H1 (cell line): ENCODE results near the gene WASL. TPM values are rescaled to one million over a fixed set of nuclear protein-coding genes. Genes with fewer than 3 reads are reported as not detected.

Experiments used
- CTCF ChIA-PET: fragments of 300-600 bp; sonication (Branson Sonifier 250); formaldehyde crosslinking; loops from one replicate; lab custom pipeline; 2021; ENCODE audit not compliant: partially characterized antibody; lab: Charles Lee
- POLR2A ChIA-PET: fragments of 300-600 bp; sonication (Branson Sonifier 250); formaldehyde crosslinking; loops from one replicate; lab custom pipeline; 2021; ENCODE audit warnings: inconsistent platforms; ENCODE audit not compliant: partially characterized antibody; lab: Charles Lee
- DNase-seq, 2 experiments: peaks; one replicate each; pipeline versions ENCODE4 v3.0.0 to v3.0.0-alpha.2; 2010 to 2022; ENCODE audit warnings: low spot score in 2 of 2, low read depth in 1 of 2, mixed read lengths in 1 of 2
- FAIRE-seq: peaks from 2 replicates; lab custom pipeline; 2011; peaks lifted over from hg19 to GRCh38; lab: Jason Lieb, UNC
- H2AFZ ChIP-seq: 2 replicates; pipeline ENCODE4 v1.8.1; 2012; ENCODE audit warnings: low read length, inconsistent platforms
- H2AK5ac ChIP-seq: 2 replicates; pipeline ENCODE4 v1.6.1; 2013; ENCODE audit warnings: low read depth, low read length
- H2BK120ac ChIP-seq: replicated peaks from 2 replicates; pipeline ENCODE3; 2013; ENCODE audit warnings: low read depth, low read length, inconsistent platforms
- H2BK12ac ChIP-seq: 2 replicates; pipeline ENCODE4 v1.6.1; 2013; ENCODE audit warnings: low read depth, low read length
- H2BK15ac ChIP-seq: 2 replicates; pipeline ENCODE4 v1.6.1; 2013; ENCODE audit warnings: low read length
- H2BK20ac ChIP-seq: 2 replicates; pipeline ENCODE4 v1.6.1; 2013; ENCODE audit warnings: low read length
- H2BK5ac ChIP-seq: 2 replicates; pipeline ENCODE4 v1.6.1; 2013; ENCODE audit warnings: low read depth, low read length
- H3K14ac ChIP-seq: 2 replicates; pipeline ENCODE4 v1.6.1; 2013; ENCODE audit warnings: inconsistent platforms; ENCODE audit not compliant: insufficient read length
- H3K18ac ChIP-seq: 2 replicates; pipeline ENCODE4 v1.6.1; 2013; ENCODE audit warnings: low read length; ENCODE audit errors: extremely low read depth
- H3K23ac ChIP-seq: 2 replicates; pipeline ENCODE4 v1.6.1; 2013; ENCODE audit warnings: inconsistent platforms; ENCODE audit not compliant: insufficient read length
- H3K23me2 ChIP-seq: 2 replicates; pipeline ENCODE4 v1.6.1; 2013; ENCODE audit warnings: low read depth, low read length
- H3K27ac ChIP-seq: 2 replicates; pipeline ENCODE4 v1.6.1; 2011; ENCODE audit warnings: low read depth, low read length, inconsistent platforms
- H3K27me3 ChIP-seq, 4 experiments: replicated peaks in 1 of 4; 1 replicate in 1 of 4; 2 replicates in 3 of 4; pipeline versions ENCODE4 v1.6.1 to v1.8.1; 2011 to 2013; ENCODE audit warnings: low read length in 3 of 4, mild to moderate bottlenecking in 3 of 4, inconsistent platforms in 2 of 4, mixed read lengths in 2 of 4, moderate library complexity in 1 of 4; ENCODE audit not compliant: control insufficient read depth in 3 of 4, insufficient read depth in 3 of 4; ENCODE audit errors: extremely low read depth in 1 of 4
- H3K36me3 ChIP-seq, 4 experiments: 2 replicates each; pipeline versions ENCODE4 v1.6.1 to v1.8.1; 2011 to 2013; ENCODE audit warnings: mild to moderate bottlenecking in 4 of 4, low read length in 3 of 4, moderate library complexity in 2 of 4, control low read depth in 1 of 4, inconsistent platforms in 1 of 4; ENCODE audit not compliant: insufficient read depth in 4 of 4, control insufficient read depth in 2 of 4
- H3K4ac ChIP-seq: replicated peaks from 2 replicates; pipeline ENCODE3; 2013; ENCODE audit warnings: low read length, low read depth, mixed read lengths, inconsistent platforms; ENCODE audit not compliant: insufficient read length
- H3K4me1 ChIP-seq, 4 experiments: replicated peaks in 1 of 4; 1 replicate in 1 of 4; 2 replicates in 3 of 4; pipeline versions ENCODE4 v1.6.1 to v1.8.1; 2011 to 2013; ENCODE audit warnings: low read length in 3 of 4, inconsistent platforms in 2 of 4, mixed read lengths in 1 of 4; ENCODE audit not compliant: insufficient read depth in 4 of 4, control insufficient read depth in 3 of 4
- H3K4me2 ChIP-seq, 2 experiments: 2 replicates each; pipeline versions ENCODE4 v1.6.1 to v1.8.1; 2011 to 2013; ENCODE audit warnings: low read depth in 2 of 2, low read length in 2 of 2, control low read depth in 1 of 2, inconsistent platforms in 1 of 2, mild to moderate bottlenecking in 1 of 2; ENCODE audit not compliant: insufficient read depth in 1 of 2
- H3K4me3 ChIP-seq, 4 experiments: fragments of 200-600, 300-600 bp in 1 of 4; sonication (generic), shearing (Covaris generic), sonication (Bioruptor Twin) in 1 of 4; 2 replicates each; pipeline versions ENCODE4 v1.5.1 to v1.8.1; 2011 to 2016; ENCODE audit warnings: low read length in 4 of 4, low read depth in 3 of 4, control low read depth in 2 of 4, inconsistent platforms in 2 of 4, mild to moderate bottlenecking in 2 of 4, mixed read lengths in 1 of 4, moderate library complexity in 1 of 4; ENCODE audit not compliant: insufficient read depth in 2 of 4; ENCODE audit errors: extremely low read depth in 1 of 4
- H3K56ac ChIP-seq: replicated peaks from 2 replicates; pipeline ENCODE3; 2013; ENCODE audit warnings: low read depth, mild to moderate bottlenecking, mixed read lengths, low read length, inconsistent platforms; ENCODE audit not compliant: insufficient read length
- H3K79me1 ChIP-seq: 2 replicates; pipeline ENCODE4 v1.6.1; 2013; ENCODE audit warnings: low read depth, low read length, control low read depth
- H3K79me2 ChIP-seq, 2 experiments: 2 replicates each; pipeline versions ENCODE4 v1.6.1 to v1.8.1; 2012 to 2013; ENCODE audit warnings: low read length in 2 of 2, mild to moderate bottlenecking in 2 of 2, inconsistent platforms in 1 of 2; ENCODE audit not compliant: insufficient read depth in 2 of 2, control insufficient read depth in 1 of 2
- H3K9ac ChIP-seq, 4 experiments: replicated peaks in 1 of 4; 1 replicate in 1 of 4; 2 replicates in 3 of 4; pipeline versions ENCODE4 v1.6.1 to v1.8.1; 2011 to 2013; ENCODE audit warnings: low read depth in 3 of 4, low read length in 3 of 4, control low read depth in 2 of 4, mild to moderate bottlenecking in 2 of 4, moderate library complexity in 2 of 4, inconsistent platforms in 1 of 4; ENCODE audit errors: extremely low read depth in 1 of 4
- H3K9me3 ChIP-seq, 2 experiments: 2 replicates each; pipeline versions ENCODE4 v1.6.1 to v1.8.1; 2012 to 2013; ENCODE audit warnings: mild to moderate bottlenecking in 2 of 2, moderate library complexity in 2 of 2, control low read depth in 1 of 2, inconsistent platforms in 1 of 2, low read depth in 1 of 2, low read length in 1 of 2, mixed read lengths in 1 of 2; ENCODE audit not compliant: insufficient read depth in 2 of 2
- H4K20me1 ChIP-seq, 2 experiments: replicated peaks in 1 of 2; 2 replicates each; pipeline versions ENCODE3 to v1.8.1; 2011 to 2013; ENCODE audit warnings: inconsistent platforms in 2 of 2, low read length in 2 of 2, mild to moderate bottlenecking in 1 of 2; ENCODE audit not compliant: insufficient read depth in 2 of 2, control insufficient read depth in 1 of 2
- H4K5ac ChIP-seq: 2 replicates; pipeline ENCODE4 v1.6.1; 2013; ENCODE audit warnings: low read length, low read depth, mixed read lengths, inconsistent platforms; ENCODE audit not compliant: insufficient read length
- H4K8ac ChIP-seq: 2 replicates; pipeline ENCODE4 v1.8.0; 2013; ENCODE audit warnings: mild to moderate bottlenecking, moderate library complexity, low read length, inconsistent platforms; ENCODE audit not compliant: insufficient read depth; ENCODE audit errors: extremely low read depth
- H4K91ac ChIP-seq: replicated peaks from 2 replicates; pipeline ENCODE3; 2013; ENCODE audit warnings: low read length, mixed read lengths, inconsistent platforms; ENCODE audit not compliant: insufficient read length
- BRCA1 ChIP-seq: IDR thresholded peaks from 2 replicates; pipeline ENCODE4 v1.6.1; 2012; ENCODE audit warnings: low read depth, low read length, improper control_type of control experiment
- FOSL1 ChIP-seq: IDR thresholded peaks from 2 replicates; pipeline ENCODE4 v1.6.1; 2011; ENCODE audit warnings: mild to moderate bottlenecking, low read depth, low read length, moderate library complexity; ENCODE audit not compliant: insufficient read depth
- GABPA ChIP-seq: IDR thresholded peaks from 2 replicates; pipeline ENCODE4 v1.6.1; 2011; ENCODE audit warnings: mild to moderate bottlenecking, low read length, moderate library complexity, borderline replicate concordance; ENCODE audit not compliant: insufficient read depth
- HDAC2 ChIP-seq, 2 experiments: fragments of 300-600 bp in 1 of 2; sonication (generic) in 1 of 2; IDR thresholded peaks; 2 replicates each; pipeline ENCODE4 v1.6.1; 2011 to 2012; ENCODE audit warnings: low read depth in 2 of 2, low read length in 2 of 2, mild to moderate bottlenecking in 2 of 2, moderate library complexity in 2 of 2, borderline replicate concordance in 1 of 2, inconsistent platforms in 1 of 2
- KDM4A ChIP-seq: IDR thresholded peaks from one replicate; pipeline ENCODE4 v1.7.1; 2012; ENCODE audit warnings: low read depth, mild to moderate bottlenecking, moderate library complexity, low read length, inconsistent platforms; ENCODE audit not compliant: severe bottlenecking
- POLR2A ChIP-seq, 2 experiments: IDR thresholded peaks; 1 replicate in 1 of 2; 2 replicates in 1 of 2; pipeline ENCODE4 v1.6.1; 2011; ENCODE audit warnings: low read depth in 2 of 2, low read length in 2 of 2, mild to moderate bottlenecking in 2 of 2; ENCODE audit errors: control extremely low read depth in 1 of 2
- RFX5 ChIP-seq: IDR thresholded peaks from 2 replicates; pipeline ENCODE4 v1.6.1; 2011; ENCODE audit warnings: low read depth, low read length, improper control_type of control experiment, borderline replicate concordance
- RXRA ChIP-seq: IDR thresholded peaks from 2 replicates; pipeline ENCODE4 v1.6.1; 2011; ENCODE audit warnings: low read depth, mild to moderate bottlenecking, low read length, moderate library complexity; ENCODE audit not compliant: insufficient read depth
- SAP30 ChIP-seq: fragments of 300-600 bp; sonication (generic); IDR thresholded peaks from 2 replicates; pipeline ENCODE4 v1.7.1; 2012; ENCODE audit warnings: low read length, moderate library complexity, mild to moderate bottlenecking, inconsistent platforms; ENCODE audit not compliant: insufficient read depth, insufficient replicate concordance
- SIX5 ChIP-seq: IDR thresholded peaks from 2 replicates; pipeline ENCODE4 v1.6.1; 2011; ENCODE audit warnings: mild to moderate bottlenecking, low read depth, low read length
- SP2 ChIP-seq: IDR thresholded peaks from 2 replicates; pipeline ENCODE4 v1.6.1; 2012; ENCODE audit warnings: mild to moderate bottlenecking, low read length, inconsistent platforms
- TCF12 ChIP-seq: IDR thresholded peaks from 2 replicates; pipeline ENCODE4 v1.6.1; 2011; ENCODE audit warnings: low read depth, mild to moderate bottlenecking, low read length
- WGBS, 2 experiments: shearing (Covaris generic) in 1 of 2; methylation state at CpG; one replicate each; pipeline versions ENCODE4 v1.1.6 to v1.1.7; 2013 to 2015; ENCODE audit warnings: low lambda C conversion rate in 2 of 2, mixed read lengths in 2 of 2, inconsistent platforms in 1 of 2, low coverage in 1 of 2, missing lambda C conversion rate in 1 of 2; ENCODE audit not compliant: insufficient replicate concordance in 2 of 2, insufficient coverage in 1 of 2, insufficient read length in 1 of 2; ENCODE audit errors: extremely low coverage in 1 of 2, missing lambda C conversion rate in 1 of 2; 5-methylcytosine and 5-hydroxymethylcytosine counted together
- polyA plus RNA-seq, 7 experiments: library from polyadenylated mRNA; depleted of rRNA in 3 of 7; stranded (reverse) in 5 of 7; unstranded in 2 of 7; fragments of >200 nt in 5 of 7; fragments of 200-250 nt in 2 of 7; gene quantifications; 1 replicate in 5 of 7; 2 replicates in 1 of 7; 4 replicates in 1 of 7; pipeline versions ENCODE4 v1.2.1 to v1.2.3, GENCODE V29; 2011 to 2013; ENCODE audit warnings: missing spikeins in 2 of 7, mixed read lengths in 2 of 7
- total RNA-seq: library from RNA; stranded (reverse); fragmentation: NEBNext Ultra II Directional; extraction: Animal tissue kit (Norgen Biotek cat#: 25700); gene quantifications from 2 replicates; pipeline ENCODE4 v1.2.1, GENCODE V29; 2021

Gene WASL
- total and polyA plus RNA-seq, 2 of the 8 experiments (the other 6 are each of a cell fraction or from before 2014, with no cell fraction given), result 7.7 to 38.9 TPM

- no peak overlapping the region for H3K4me3 ChIP-seq
- H3K56ac ChIP-seq, result no peak overlapping the region
- H4K8ac ChIP-seq, result no peak overlapping the region
- no peak for TF ChIP-seq POLR2A (IDR thresholded peaks at IDR 0.05; ENCODE audit: control extremely low read depth in 1 of 2, low read depth in 2 of 2, low read length in 2 of 2)
- no peak for TF ChIP-seq BRCA1
- TF ChIP-seq HDAC2 (IDR thresholded peaks at IDR 0.05; ENCODE audit: borderline replicate concordance in 1 of 2, low read depth in 2 of 2, low read length in 2 of 2), result no peak
- TF ChIP-seq SAP30, result no peak
- TF ChIP-seq RXRA, result no peak
- TF ChIP-seq RFX5, result no peak
- TF ChIP-seq FOSL1, result no peak
- TF ChIP-seq SIX5, result no peak
- TF ChIP-seq GABPA, result no peak
- TF ChIP-seq KDM4A, result no peak
- TF ChIP-seq TCF12, result no peak
- no peak for TF ChIP-seq SP2
- TF ChIP-seq, all 59 proteins: peak for 0
- H2AK5ac ChIP-seq, result no peak overlapping the region
- H3K23me2 ChIP-seq, result no peaks in the 10 kb centered on the region
- H3K9ac ChIP-seq, result no peak overlapping the region
- no peak overlapping the region for H2BK120ac ChIP-seq
- DNase-seq, result no peak
- ChIA-PET POLR2A (interaction anchor here (1.1 to 1.7 kb wide), 2 partner anchors 17 to 19 kb away, joined by 3 to 4 read pairs; partner anchors contain the start of gene WASL), CTCF (interaction anchor here (1.0 to 2.3 kb wide), 3 partner anchors 11 to 237 kb away, joined by 3 to 14 read pairs (median 3); no protein-coding TSS in a partner anchor)
- no peaks in the 10 kb centered on the region; the same call in none of the 2 replicates for H3K79me1 ChIP-seq
- peaks cover 8 to 11% of the 10 kb centered on the region in 2 experiments for H4K20me1 ChIP-seq
- H3K9me3 ChIP-seq, result no peaks in the 10 kb centered on the region
- H2AFZ ChIP-seq, result no peak overlapping the region
- no peak overlapping the region for H3K4me2 ChIP-seq
- no peak overlapping the region for H4K91ac ChIP-seq
- H2BK5ac ChIP-seq, result no peak overlapping the region
- no peak overlapping the region for H2BK20ac ChIP-seq
- no peak overlapping the region for H3K4ac ChIP-seq
- H3K79me2 ChIP-seq, result peaks cover 10 to 100% of the 10 kb centered on the region in 2 experiments
- H3K14ac ChIP-seq, result no peak overlapping the region
- H3K18ac ChIP-seq, result no peak overlapping the region
- H2BK12ac ChIP-seq, result no peak overlapping the region
- H4K5ac ChIP-seq, result no peak overlapping the region
- 96% methylated on average over 1 of the region's 1 CpG; no CpG with 5 or more reads in 1 of the 2 experiments for WGBS, 2 experiments
- H2BK15ac ChIP-seq, result no peak overlapping the region
- no peak overlapping the region for H3K27ac ChIP-seq
- no peaks in the 10 kb centered on the region for H3K36me3 ChIP-seq
- H3K27me3 ChIP-seq, result no peaks in the 10 kb centered on the region
- peaks cover 0 to 6% (median 0%) of the 10 kb centered on the region in 4 experiments; a peak in 1 of 7 replicates for H3K4me1 ChIP-seq
- no peak for FAIRE-seq
- no peak overlapping the region for H3K23ac ChIP-seq
These were observed 19.6 kb downstream of the WASL start for GRCh38 chr7:123729218-123729578.
